Endothelial cell of hepatic sinusoid (primary cell): Measurements from ENCODE around the gene GLCCI1.
"Not testable (repeated sequence)": the region's sequence is repeated elsewhere in the genome, so short reads cannot be mapped to it uniquely, and the experiment has no call there.

Source experiments
- in situ Hi-C: cut with HindIII; loops from 2 replicates; pipeline ENCODE4 v1.10.0; 2017; ENCODE audit warnings: low sequenced_read_pairs

GLCCI1 gene

DNA sequence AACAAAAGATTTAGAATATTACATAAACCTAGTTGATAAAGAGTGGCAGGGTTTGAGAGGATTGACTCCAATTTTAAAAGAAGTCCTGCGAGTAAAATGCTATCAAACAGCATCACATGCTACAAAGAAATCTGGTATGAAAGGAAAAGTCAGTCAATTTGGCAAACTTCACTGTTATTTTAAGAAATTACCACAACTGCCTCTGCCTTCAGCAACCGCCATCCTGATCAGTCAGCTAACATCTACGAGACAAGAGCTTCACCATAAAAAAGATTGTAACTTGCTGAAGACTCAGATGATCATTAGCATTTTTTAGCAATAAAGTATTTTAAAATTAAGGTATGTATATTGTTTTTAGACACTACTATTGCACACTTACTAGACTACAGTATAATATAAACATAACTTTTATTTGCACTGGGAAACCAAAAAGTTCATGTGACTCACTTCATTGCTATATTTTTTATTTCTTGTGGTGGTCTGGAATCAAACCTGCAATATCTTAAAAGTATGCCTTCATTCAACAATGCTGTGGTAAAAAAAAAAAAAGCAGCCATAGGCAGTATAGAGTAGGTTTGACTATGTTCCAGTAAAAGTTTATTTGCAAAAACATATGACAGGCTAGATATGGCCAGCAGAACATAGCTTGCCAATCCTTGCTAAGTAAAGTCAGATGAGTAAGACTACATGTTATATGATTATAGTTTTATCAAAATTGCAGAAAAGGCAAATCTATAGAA lies 74.4 kb downstream of the GLCCI1 start:
- in situ Hi-C loops: no loop called here

DNA sequence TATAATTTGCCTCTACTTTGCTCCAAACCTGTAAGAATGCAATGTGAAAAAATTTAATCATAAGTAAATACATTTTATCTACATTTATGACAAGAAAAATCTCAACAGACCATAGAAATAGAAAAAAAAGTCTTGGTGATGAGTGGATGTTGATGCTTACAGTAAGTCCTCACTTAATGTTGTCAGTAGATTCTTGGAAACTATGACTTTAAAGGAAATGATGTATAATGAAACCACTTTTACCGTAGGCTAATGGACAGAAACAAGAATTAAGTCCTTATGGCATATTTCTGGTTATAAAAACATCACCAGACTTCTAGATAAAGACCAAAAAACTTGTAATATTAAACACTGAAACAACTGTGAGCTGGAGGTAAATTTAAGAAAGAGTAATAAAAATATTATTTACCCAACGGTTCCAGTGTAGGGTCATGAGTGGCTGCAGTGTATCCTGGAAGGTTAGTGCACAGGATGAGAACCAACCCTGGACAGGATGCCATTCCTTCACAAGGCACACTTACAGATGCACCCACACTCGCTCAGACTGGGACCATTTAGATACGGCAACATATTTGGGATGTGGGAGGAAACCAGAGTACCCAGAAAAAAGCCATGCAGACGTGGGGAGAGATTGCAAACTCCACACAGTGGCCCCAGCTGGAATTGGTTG lies 76.3 kb downstream of the GLCCI1 start:
- in situ Hi-C loops: no loop called here

DNA sequence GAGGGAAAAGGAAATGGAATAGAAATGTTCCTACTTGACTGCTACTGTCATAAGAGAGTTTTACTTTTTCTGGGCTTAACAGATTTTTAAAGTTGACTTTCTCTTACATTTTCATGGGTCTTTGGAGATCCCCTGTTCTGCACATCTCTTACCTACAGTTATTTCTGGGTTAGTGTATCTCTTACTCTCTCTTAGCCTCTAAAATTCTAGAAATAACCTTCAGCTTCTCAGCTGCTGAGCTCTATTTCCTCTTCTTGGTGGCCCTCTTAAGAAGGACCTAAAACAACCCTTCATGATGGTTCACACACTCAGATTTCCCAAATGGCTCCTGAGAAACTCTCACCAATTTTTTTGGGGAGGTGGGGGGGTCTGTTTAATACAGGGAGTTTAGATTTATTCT lies 79.5 kb downstream of the GLCCI1 start:
- in situ Hi-C loops: not testable (repeated sequence)

DNA sequence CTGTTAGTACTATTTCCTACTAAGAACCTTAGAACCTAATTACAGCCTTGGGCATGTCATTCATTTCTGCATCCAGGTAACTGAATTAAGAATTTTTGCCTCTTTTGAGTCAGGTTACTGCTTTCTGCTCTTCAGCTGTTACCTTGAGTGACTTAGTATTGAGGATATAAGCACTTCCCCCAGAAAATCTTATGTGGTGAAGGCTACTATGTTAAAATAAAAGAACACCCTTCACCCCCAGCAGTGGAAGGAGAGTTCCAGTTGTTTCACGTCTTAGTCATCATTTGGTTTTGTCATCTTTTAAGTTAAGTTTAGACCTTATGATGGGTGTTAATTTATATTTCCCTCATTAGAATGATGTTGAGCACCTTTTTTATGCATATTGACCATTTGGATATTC lies 82.8 kb downstream of the GLCCI1 start:
- in situ Hi-C loops: no loop called here

DNA sequence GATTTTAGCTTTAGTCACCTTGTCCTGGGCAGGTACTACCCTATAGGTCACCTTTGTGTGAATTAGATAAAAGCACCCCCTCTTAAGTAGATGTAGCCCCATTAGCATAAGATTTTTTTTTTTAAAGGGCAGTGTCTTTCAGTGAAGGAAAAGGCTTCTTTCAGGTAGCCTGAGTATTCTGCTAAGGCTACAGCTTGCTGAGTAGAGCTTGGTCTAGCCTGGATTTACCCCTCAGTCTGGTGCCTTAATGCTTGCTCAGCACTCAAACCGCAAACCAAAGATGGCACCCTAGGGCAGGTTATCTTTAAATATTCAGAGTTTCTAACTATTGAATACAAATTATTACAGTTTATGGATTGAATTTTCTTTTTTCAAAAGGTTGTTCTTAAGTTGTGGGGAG lies 83.4 kb downstream of the GLCCI1 start:
- in situ Hi-C loops: no loop called here

DNA sequence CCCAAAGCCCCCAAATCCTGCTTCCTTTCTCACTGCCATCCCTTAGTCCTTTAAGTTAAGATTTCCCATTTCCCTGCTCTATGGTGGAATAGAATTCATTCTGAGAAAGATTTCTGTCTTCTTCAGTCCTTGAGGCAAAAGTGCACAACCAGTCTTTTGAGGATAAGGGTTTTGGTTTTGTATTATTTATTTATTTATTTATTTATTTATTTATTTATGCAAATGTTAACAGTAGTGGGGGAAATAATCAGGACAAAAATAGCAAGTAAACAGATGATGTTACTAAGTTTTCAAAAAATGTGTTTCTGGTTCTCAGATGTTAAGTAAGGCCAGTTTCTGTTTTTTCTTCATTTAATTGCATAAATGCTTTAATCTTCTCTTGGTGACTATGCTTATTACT lies 84.2 kb downstream of the GLCCI1 start:
- in situ Hi-C loops: no loop called here

DNA sequence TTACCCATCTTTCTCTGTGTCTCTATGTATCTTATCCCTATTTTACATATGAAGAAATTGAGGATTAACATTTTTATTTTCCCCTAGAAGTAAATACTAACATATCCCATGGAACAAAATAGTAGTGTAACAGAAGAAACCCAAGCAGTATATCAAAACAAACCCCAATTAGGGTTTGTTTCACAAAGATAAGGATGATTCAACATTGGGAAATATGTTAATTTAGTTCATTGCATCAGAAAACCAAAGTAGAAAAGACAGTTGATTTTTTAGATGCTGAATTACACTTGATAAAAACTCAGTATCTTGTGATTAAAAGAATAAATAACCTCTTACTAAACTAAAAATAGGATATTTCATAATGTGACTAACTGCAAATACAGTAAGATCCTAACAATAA lies 87.8 kb downstream of the GLCCI1 start:
- in situ Hi-C loops: no loop called here

DNA sequence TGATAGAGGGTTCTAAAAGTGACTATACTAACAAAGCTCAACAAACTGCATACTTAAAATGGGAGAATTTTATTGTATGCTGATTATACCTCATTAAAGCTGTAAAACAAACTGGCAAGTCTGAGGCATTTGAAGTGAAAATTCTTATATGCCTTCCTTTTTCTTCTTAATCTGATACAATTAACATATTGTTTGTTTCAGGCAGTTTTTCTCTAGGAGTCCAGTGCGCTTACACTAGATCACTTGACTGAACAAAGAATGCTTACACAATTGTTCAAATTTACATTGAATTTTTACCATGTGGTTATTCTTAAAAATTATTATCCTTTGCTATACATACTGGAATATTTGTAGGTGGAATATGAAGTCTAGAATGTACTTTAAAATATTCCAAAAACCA lies 89.0 kb downstream of the GLCCI1 start:
- in situ Hi-C loops: no loop called here

DNA sequence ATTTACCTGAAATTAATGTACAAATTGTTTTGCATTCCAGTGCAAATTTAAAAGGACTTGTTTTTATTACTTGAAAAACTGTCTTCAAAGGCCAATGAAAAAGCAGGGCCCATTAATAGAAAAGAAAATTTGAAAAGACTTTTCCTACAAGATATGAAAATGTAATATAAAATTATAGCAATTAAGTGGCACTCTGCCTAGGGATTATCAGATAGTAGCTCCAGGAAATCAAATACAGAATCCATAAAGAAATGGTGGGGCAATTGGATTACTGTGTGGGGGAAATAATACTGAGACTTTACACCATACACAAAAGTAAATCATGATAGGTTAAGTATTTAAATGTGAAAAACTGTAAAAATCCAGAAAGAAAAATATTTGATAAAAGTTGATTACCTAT lies 89.7 kb downstream of the GLCCI1 start:
- in situ Hi-C loops: no loop called here

DNA sequence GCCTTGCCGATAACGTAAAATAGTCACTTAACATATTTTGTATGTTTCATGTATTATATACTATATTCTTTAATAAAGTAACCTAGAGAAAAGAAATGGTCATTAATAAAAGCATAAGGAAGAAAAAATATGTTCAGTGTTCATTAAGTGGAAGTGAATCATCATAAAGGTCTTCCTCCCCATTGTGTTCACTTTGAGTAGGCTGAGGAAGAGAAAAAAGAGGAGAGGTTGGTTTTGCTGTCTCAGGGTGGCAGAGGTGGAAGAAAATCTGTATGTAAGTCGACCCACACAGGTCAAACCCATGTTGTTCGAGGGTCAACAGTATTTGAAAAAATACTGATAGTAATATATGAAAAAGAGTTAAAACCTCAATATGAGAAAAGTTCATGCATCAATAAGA lies 90.3 kb downstream of the GLCCI1 start:
- in situ Hi-C loops: no loop called here

DNA sequence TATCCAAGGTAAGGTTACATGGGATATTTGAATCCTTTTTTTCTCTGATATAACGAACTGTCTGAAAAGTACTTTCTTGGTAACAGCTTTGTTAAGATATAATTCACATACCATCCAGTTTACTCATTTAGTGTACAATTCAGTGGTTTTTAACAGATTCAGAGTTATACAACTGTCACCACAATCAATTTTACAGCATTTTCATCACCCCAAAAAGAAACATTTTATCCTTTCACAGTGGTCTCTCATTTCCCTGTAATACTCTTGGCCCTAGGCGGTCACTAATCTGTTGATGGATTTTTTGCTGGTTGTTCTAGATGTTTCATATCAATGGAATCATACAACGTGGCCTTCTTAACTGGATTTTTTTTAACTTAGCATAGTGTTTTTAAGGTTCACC lies 91.6 kb downstream of the GLCCI1 start:
- in situ Hi-C loops: no loop called here

DNA sequence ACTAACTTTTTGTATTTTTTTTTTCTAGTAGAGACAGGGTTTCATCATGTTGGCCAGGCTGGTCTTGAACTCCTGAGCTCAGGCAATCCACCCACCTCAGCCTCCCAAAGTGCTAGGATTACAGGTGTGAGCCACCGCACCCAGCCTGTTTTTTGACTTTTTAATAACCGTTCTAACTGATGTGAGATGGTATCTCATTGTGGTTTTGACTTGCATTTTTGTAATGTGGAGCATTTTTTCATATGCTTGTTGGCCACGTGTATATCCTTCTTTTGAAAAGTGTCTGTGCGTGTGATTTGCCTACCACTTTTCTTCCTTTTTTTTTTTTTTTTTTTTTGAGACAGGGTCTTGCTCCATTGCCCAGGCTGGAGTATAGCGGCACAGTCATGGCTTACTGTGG lies 94.7 kb downstream of the GLCCI1 start:
- in situ Hi-C loops: not testable (repeated sequence)

DNA sequence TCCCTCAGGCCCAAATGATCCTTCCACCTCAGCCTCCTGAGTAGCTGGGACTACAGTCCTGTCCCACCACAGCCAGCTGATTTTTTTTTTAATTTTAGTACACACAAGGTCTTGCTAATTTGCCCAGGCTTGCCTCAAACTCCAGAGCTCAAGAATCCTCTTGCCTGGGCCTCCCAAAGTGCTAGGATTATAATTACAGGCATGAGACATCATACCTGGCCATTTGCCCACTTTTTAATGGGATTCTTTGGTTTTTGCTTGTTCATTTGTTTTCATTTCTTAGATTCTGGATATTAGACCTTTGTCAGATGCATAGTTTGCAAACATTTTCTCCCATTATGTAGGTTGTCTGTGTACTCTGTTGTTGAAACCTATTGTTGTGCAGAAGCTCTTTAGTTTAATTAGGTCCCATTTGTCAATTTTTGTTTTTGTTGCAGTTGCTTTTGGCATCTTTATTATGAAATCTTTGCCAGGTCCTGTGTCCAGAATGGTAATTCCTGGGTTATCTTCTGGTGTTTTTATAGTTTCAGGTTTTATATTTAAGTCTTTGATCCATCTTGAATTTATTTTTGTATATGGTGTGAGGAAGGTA lies 95.2 kb downstream of the GLCCI1 start:
- in situ Hi-C loops: no loop called here

DNA sequence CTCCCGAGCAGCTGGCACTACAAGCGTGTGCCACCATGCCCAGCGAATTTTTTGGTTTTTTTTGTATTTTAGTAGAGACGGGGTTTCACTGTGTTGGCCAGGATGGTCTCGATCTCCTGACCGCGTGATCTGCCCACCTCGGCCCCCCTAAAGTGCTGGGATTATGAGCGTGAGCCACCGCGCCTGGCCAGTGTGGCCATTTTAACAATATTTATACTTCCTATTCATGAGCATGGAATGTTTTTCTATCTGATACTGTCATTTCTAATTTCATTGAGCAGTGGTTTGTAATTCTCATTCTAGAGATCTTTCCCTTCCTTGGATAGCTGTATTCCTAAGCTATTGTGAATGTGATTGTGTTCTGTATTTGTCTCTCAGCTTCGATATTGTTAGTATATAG lies 96.2 kb downstream of the GLCCI1 start:
- in situ Hi-C loops: no loop called here

DNA sequence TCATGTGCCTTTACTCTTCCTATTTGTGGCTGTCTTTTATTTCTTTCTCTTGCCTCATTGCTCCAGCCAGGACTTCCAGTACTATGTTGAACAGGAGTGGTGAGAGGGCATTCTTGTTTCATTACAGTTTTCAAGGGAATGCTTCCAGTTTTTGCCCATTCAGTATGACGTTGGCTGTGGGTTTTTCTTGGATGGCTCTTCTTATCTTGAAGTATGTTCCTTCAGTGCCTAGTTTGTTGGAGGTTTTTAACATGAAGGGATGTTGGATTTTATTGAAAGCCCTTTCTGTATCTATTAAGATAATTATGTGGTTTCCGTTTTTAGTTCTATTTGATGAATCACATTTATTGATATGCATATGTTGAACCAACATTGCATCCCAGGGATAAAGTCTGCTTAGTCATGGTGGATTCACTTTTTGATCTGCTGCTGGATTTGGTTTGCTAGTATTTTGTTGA lies 96.8 kb downstream of the GLCCI1 start:
- in situ Hi-C loops: no loop called here

DNA sequence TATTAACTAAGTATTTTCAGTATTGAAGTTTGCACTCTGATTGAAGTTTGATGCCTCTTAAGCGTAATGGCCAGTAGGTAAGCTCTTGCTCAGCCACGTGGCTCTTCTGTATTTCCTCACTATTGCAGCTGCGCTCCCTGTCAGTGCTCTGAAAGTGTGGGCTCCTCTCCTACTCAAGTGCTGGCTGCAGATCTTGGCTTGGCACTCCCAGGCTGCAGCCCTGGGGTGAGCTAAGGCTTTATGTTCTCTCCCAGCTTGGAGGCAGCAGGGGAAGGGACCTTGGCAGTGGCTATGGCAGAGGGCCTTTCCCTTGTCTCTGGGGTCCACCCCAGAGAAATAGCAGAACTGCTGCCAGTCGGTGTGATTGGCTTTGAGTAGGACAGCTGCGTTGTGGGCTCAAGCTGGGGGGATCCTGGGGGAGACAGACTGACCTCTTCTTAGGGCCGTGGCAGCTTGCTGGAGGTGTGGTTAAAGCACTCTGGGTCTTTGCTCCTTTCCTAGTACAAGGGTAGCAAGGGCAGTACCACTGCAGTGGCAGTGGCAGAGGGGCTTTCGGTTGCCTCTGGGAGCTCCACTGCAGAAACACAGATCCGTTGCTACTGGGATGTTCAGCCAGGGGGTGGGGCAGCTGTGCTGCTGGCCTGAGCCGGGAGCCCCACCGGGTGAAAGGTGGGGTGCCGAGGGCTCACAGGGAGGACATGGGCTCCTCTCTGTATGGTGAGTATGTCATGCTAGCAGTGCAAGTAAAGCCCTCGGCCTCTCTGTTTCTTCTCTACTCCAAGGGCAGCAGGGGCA lies 100.5 kb downstream of the GLCCI1 start:
- in situ Hi-C loops: no loop called here

DNA sequence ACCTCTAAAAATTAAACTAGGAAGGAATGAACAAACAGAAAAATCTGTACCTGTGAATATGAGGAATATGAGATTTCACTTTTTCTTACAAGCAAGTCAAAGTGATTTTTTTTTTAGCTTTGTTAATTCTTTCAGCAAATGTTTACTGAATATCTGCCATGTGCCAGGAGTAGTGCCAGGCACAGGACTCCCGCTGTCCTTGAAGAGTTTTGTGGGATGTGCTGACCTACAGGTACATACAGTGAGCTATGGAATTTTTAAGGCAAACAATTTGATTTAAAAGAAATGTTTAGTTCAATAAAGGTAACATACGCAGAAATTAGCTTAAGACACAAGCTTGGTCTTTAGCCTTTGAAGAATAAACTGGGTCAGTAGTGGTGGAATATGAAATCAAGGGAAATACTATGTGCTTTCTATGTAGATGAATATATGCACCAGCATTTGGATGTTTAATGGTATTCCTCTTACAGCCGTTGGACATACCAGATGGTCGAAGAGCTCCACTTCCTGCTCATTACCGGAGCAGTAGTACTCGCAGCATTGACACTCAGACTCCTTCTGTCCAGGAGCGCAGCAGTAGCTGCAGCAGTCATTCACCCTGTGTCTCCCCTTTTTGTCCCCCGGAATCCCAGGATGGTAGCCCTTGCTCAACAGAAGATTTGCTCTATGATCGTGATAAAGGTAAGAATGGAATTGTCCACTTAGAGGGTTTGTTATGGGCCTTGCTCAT lies 102.0 kb downstream of the GLCCI1 start:
- in situ Hi-C loops: no loop called here

DNA sequence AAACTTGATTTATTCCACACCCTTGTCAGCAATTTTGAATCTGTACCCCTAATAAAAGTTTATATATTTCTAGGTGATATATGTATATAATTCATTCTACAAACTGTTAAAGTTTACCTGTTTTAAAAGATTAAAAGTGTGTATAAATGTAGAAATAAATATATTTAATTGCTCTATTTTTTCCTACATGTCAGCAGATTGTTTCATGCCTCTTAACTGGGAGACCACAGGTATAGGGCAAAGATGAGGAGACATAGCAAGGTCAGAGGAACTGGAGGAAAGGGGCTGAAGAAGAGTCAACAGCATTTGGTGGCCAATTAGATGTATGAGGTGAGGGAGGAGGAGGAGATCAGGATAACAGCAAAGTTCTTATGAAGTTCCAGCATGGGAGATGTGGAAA lies 109.8 kb downstream of the GLCCI1 start:
- in situ Hi-C loops: no loop called here

DNA sequence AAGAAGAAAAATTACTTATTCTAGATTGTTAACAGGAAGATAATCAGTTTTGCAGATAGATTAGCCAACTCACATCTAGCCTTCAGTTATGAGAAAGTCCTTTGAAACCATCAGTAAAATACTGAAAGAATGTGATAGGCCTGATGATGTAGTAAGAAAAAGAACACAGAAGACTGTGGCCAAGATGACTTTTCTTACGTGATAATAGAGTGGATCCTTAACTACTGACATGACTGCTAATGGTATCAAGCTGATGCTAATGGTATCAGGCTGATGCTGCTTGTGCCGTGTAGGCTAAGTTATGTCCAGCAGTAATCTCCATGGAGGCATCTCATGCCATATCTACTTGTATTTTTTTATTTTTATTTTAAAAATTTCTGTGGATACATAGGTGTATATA lies 114.2 kb downstream of the GLCCI1 start:
- in situ Hi-C loops: no loop called here

DNA sequence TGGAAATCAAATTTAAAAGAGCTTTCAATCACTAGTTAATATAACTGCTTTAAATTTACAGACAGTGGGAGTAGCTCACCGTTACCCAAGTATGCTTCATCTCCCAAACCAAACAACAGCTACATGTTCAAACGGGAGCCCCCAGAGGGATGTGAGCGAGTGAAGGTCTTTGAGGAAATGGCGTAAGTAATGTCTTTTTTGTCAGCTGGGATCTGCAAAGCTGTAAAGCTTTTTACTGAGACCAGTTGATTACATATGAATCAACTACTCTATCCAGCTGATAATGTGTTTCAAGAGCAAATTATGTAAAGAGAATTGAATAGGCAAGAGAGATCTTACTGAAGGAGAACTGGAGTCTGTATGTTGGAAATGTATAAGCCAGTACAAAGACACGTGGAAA lies 116.2 kb downstream of the GLCCI1 start:
- in situ Hi-C loops: no loop called here

DNA sequence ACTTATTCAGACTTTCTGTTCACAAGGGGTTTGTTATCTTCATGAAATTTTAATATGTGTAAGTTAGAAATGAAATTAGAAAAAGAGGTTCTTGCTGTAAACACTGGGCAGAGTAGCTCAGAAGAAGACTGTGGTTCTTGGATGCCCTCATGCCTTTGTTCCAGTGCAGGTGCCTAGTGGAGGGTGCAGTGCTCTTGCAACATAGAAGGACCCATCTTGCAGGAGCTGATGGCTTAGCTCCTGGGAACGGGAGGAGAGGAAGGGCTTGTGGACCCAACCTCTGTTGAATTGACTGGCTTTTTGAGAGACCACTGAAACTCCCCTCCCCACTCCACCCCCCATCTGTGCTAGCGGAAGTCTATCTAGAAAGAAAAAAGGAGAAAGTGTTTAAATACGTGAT lies 116.8 kb downstream of the GLCCI1 start:
- in situ Hi-C loops: no loop called here
